Esophagus muscularis mucosa (tissue), 4 donors: Measurements from ENCODE around the gene OR4F6. TPM values are rescaled to one million over a fixed set of nuclear protein-coding genes. Genes with fewer than 3 reads are reported as not detected.

ENCODE experiments used
- DNase-seq: peaks from one replicate; pipeline ENCODE4 v3.0.0-alpha.2; 2017; ENCODE audit errors: extremely low spot score
- H3K27ac ChIP-seq, 4 donors: fragments of 200-600 bp; sonication (generic); replicated peaks in 1 of 4; 1 replicate in 3 of 4; 2 replicates in 1 of 4; pipeline ENCODE4 v1.5.1; 2016 to 2019; ENCODE audit warnings: mild to moderate bottlenecking in 1 of 4
- H3K27me3 ChIP-seq, 4 donors: fragments of 200-600 bp; sonication (generic); one replicate each; pipeline versions ENCODE4 v1.5.1 to v1.6.0; 2016 to 2019
- H3K36me3 ChIP-seq, 4 donors: fragments of 200-600 bp; sonication (generic); one replicate each; pipeline ENCODE4 v1.5.1; 2016 to 2019
- H3K4me1 ChIP-seq, 4 donors: fragments of 200-600 bp; sonication (generic); one replicate each; pipeline ENCODE4 v1.5.1; 2016 to 2019
- H3K4me3 ChIP-seq, 4 donors: fragments of 200-600 bp; sonication (generic); 1 replicate in 2 of 4; 2 replicates in 2 of 4; pipeline ENCODE4 v1.5.1; 2016 to 2019; ENCODE audit warnings: mild to moderate bottlenecking in 4 of 4, moderate library complexity in 1 of 4
- H3K9me3 ChIP-seq, 4 donors: fragments of 200-600 bp; sonication (generic); 1 replicate in 3 of 4; 2 replicates in 1 of 4; pipeline ENCODE4 v1.5.1; 2016 to 2019
- CTCF ChIP-seq, 3 experiments: fragments of 200-600 bp in 2 of 3; fragments of 450-650 bp in 1 of 3; sonication (generic) in 2 of 3; IDR thresholded peaks; one replicate each; pipeline ENCODE4 v1.5.1; 2017 to 2019; ENCODE audit warnings: antibody characterized with exemption in 3 of 3, mild to moderate bottlenecking in 2 of 3, moderate library complexity in 1 of 3
- EP300 ChIP-seq: sonication (generic); formaldehyde crosslinking; IDR thresholded peaks from one replicate; pipeline ENCODE4 v1.6.1; 2017; ENCODE audit warnings: antibody characterized with exemption
- POLR2A ChIP-seq: fragments of 450-650 bp; IDR thresholded peaks from one replicate; pipeline ENCODE4 v1.6.1; 2017; ENCODE audit warnings: antibody characterized with exemption, moderate library complexity, mild to moderate bottlenecking, low read depth
- POLR2AphosphoS5 ChIP-seq, 2 donors: sonication (generic); formaldehyde crosslinking; IDR thresholded peaks; one replicate each; pipeline ENCODE4 v1.6.1; 2017; ENCODE audit warnings: antibody characterized with exemption in 2 of 2
- WGBS: methylation state at CpG from one replicate; pipeline ENCODE4 v1.1.5; 2018; 5-methylcytosine and 5-hydroxymethylcytosine counted together
- intact Hi-C: fragments of 100-400 bp; cut with DNase I; formaldehyde crosslinking; loops from one replicate; pipeline ENCODE4 v1.15.1; 2023
- total RNA-seq, 4 donors: library from RNA; depleted of rRNA; stranded (reverse); fragments of >200 nt; gene quantifications; one replicate each; pipeline versions ENCODE4 v1.1.0 to v1.2.1, GENCODE V29; 2016

The OR4F6 gene
- total RNA-seq, 4 donors from 2014 or later: not detected

GRCh38 chr15:101804375-101804774 is 1.1 kb downstream of the OR4F6 start:
- Histone ChIP-seq H3K9me3 (no peaks in the 10 kb centered on the region), H3K4me1 (peaks cover 0 to 7% (median 0%) of the 10 kb centered on the region in 4 donors), H3K27me3 (no peaks in the 10 kb centered on the region), H3K4me3 (no peak overlapping the region), H3K27ac (no peak overlapping the region), H3K36me3 (no peaks in the 10 kb centered on the region)
- intact Hi-C loops: no loop called here
- TF ChIP-seq POLR2AphosphoS5 (IDR thresholded peaks at IDR 0.05) (no peak), CTCF (IDR thresholded peaks at IDR 0.05) (no peak), POLR2A (no peak), EP300 (no peak)
- no peak for DNase-seq

DNA sequence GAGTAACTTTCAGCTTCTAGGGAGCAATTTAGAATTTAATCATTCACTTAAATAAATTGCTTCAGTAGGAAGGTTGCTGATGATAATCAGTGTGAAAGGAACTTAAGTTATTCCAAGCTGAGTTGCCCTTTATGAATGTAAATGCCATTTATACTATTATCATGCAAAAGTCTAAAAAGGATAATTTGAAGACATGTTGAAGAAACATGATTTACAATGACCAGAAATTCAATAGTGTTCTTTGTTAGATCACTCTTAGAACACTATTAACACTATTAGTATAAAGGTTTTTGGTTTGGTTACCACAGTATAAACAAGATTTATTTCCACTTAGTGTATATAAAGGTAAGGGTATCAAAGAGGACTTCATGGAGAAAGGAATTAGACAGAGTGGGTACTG is 1.6 kb downstream of the OR4F6 start:
- no peaks in the 10 kb centered on the region for H3K36me3 ChIP-seq
- no peaks in the 10 kb centered on the region for H3K9me3 ChIP-seq
- no peak for DNase-seq
- no peak overlapping the region for H3K4me3 ChIP-seq
- intact Hi-C loops: no loop called here
- H3K4me1 ChIP-seq: peaks cover 0 to 7% (median 0%) of the 10 kb centered on the region in 4 donors
- no peak for TF ChIP-seq POLR2A
- TF ChIP-seq EP300: no peak
- no peak for TF ChIP-seq POLR2AphosphoS5 (IDR thresholded peaks at IDR 0.05)
- TF ChIP-seq CTCF (IDR thresholded peaks at IDR 0.05): no peak
- H3K27me3 ChIP-seq: no peaks in the 10 kb centered on the region
- H3K27ac ChIP-seq: no peak overlapping the region

DNA sequence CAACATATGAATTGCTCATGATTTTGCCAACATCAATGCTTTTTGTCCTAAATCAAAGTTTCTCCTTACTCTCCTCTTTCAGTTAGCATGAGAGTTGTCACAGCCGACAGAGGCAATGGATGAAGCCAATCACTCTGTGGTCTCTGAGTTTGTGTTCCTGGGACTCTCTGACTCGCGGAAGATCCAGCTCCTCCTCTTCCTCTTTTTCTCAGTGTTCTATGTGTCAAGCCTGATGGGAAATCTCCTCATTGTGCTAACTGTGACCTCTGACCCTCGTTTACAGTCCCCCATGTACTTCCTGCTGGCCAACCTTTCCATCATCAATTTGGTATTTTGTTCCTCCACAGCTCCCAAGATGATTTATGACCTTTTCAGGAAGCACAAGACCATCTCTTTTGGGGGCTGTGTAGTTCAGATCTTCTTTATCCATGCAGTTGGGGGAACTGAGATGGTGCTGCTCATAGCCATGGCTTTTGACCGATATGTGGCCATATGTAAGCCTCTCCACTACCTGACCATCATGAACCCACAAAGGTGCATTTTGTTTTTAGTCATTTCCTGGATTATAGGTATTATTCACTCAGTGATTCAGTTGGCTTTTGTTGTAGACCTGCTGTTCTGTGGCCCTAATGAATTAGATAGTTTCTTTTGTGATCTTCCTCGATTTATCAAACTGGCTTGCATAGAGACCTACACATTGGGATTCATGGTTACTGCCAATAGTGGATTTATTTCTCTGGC is 2.5 kb downstream of the OR4F6 start:
- Histone ChIP-seq H3K4me3 (no peak overlapping the region), H3K4me1 (peaks cover 0 to 7% (median 0%) of the 10 kb centered on the region in 4 donors), H3K36me3 (no peaks in the 10 kb centered on the region), H3K9me3 (no peaks in the 10 kb centered on the region), H3K27ac (no peak overlapping the region), H3K27me3 (no peaks in the 10 kb centered on the region)
- intact Hi-C loops: no loop called here
- 66% methylated on average over 6 of the region's 6 CpGs for WGBS
- no peak for TF ChIP-seq CTCF (IDR thresholded peaks at IDR 0.05)
- no peak for DNase-seq

- no peaks in the 10 kb centered on the region for H3K27me3 ChIP-seq
- intact Hi-C loops: no loop called here
- H3K36me3 ChIP-seq: no peaks in the 10 kb centered on the region
- no peak overlapping the region for H3K27ac ChIP-seq
- H3K9me3 ChIP-seq: no peaks in the 10 kb centered on the region
- H3K4me3 ChIP-seq: no peak overlapping the region
- WGBS: 65% methylated on average over 10 of the region's 10 CpGs
- no peak for TF ChIP-seq CTCF (IDR thresholded peaks at IDR 0.05)
- TF ChIP-seq EP300: no peak
- TF ChIP-seq POLR2AphosphoS5 (IDR thresholded peaks at IDR 0.05): no peak
- no peak for TF ChIP-seq POLR2A
- peaks cover 0 to 7% (median 0%) of the 10 kb centered on the region in 4 donors for H3K4me1 ChIP-seq
- no peak for DNase-seq
Observed at GRCh38 chr15:101807345-101807945, 4.1 kb downstream of the OR4F6 start.
